B cell (primary cell): ENCODE results near the gene MCF2L.

Experiments used
- CTCF ChIP-seq: fragments of 200-600 bp; IDR thresholded peaks from one replicate; pipeline ENCODE4 v1.8.0; 2022; ENCODE audit warnings: antibody characterized with exemption, mild to moderate bottlenecking
- EZH2 ChIP-seq: IDR thresholded peaks from 2 replicates; pipeline ENCODE4 v1.6.1; 2012; ENCODE audit warnings: borderline replicate concordance, low read depth, mild to moderate bottlenecking, moderate library complexity, low read length; ENCODE audit not compliant: insufficient read depth, poor library complexity, severe bottlenecking

- TF ChIP-seq CTCF (no peak), EZH2 (no peak)
Measured at GRCh38 chr13:113142876-113143275, 173.9 kb downstream of the MCF2L start.
